GM12878 (cell line): ENCODE data around the gene SYNCRIP. TPM values are rescaled to one million over a fixed set of nuclear protein-coding genes. Genes with fewer than 3 reads are reported as not detected.

ENCODE experiments used
- ATF2 ChIP-seq: IDR thresholded peaks from 2 replicates; pipeline ENCODE4 v1.6.1; 2012; ENCODE audit warnings: low read length, inconsistent platforms
- ATF3 ChIP-seq: IDR thresholded peaks from 2 replicates; pipeline ENCODE4 v1.6.1; 2011; ENCODE audit warnings: low read depth, mild to moderate bottlenecking, low read length, moderate library complexity, borderline replicate concordance; ENCODE audit errors: extremely low read depth
- BCL11A ChIP-seq: IDR thresholded peaks from 2 replicates; pipeline ENCODE4 v1.6.1; 2011; ENCODE audit warnings: low read depth, low read length
- BCL3 ChIP-seq: IDR thresholded peaks from 2 replicates; pipeline ENCODE4 v1.6.1; 2011; ENCODE audit warnings: borderline replicate concordance, low read depth, mild to moderate bottlenecking, moderate library complexity, low read length; ENCODE audit not compliant: insufficient read depth, poor library complexity, severe bottlenecking
- CHD1 ChIP-seq: IDR thresholded peaks from 2 replicates; pipeline ENCODE4 v1.6.1; 2012; ENCODE audit warnings: low read depth, low read length, improper control_type of control experiment
- E2F4 ChIP-seq: IDR thresholded peaks from 2 replicates; pipeline ENCODE4 v1.6.1; 2012; ENCODE audit warnings: low read depth, low read length, improper control_type of control experiment
- E2F8 ChIP-seq: fragments of 450-650 bp; IDR thresholded peaks from 2 replicates; pipeline ENCODE4 v1.6.1; 2018; ENCODE audit warnings: mild to moderate bottlenecking, low read depth, moderate library complexity; ENCODE audit not compliant: partially characterized antibody
- FOXM1 ChIP-seq: IDR thresholded peaks from 2 replicates; pipeline ENCODE4 v1.6.1; 2012; ENCODE audit warnings: low read depth, mild to moderate bottlenecking, inconsistent platforms, low read length, moderate library complexity
- IKZF1 ChIP-seq: fragments of 450-650 bp; conservative IDR thresholded peaks from 2 replicates; pipeline ENCODE4 v1.6.1; 2017; ENCODE audit warnings: antibody characterized with exemption, mild to moderate bottlenecking
- JUNB ChIP-seq: IDR thresholded peaks from 2 replicates; pipeline ENCODE4 v1.6.1; 2016; ENCODE audit warnings: antibody characterized with exemption, mild to moderate bottlenecking
- KAT2A ChIP-seq: conservative IDR thresholded peaks from 2 replicates; pipeline ENCODE4 v1.6.1; 2011; ENCODE audit warnings: low read depth, low read length; ENCODE audit not compliant: control insufficient read depth
- NKRF ChIP-seq: fragments of 450-650 bp; conservative IDR thresholded peaks from 2 replicates; pipeline ENCODE4 v1.6.1; 2017; ENCODE audit warnings: mild to moderate bottlenecking, moderate library complexity
- STAT1 ChIP-seq: fragments of 450-650 bp; conservative IDR thresholded peaks from 2 replicates; pipeline ENCODE4 v1.6.1; 2014; ENCODE audit warnings: antibody characterized with exemption, mild to moderate bottlenecking
- ZNF592 ChIP-seq: fragments of 450-650 bp; IDR thresholded peaks from 2 replicates; pipeline ENCODE4 v1.6.1; 2017; ENCODE audit warnings: mild to moderate bottlenecking, moderate library complexity
- polyA plus RNA-seq, 11 experiments: library from polyadenylated mRNA; depleted of rRNA in 4 of 11; unstranded in 6 of 11; stranded (reverse) in 5 of 11; fragments of >200 nt; fragmentation: Nextera tagmentation in 4 of 11; fragmentation: Illumina TruSeq in 1 of 11; extraction: Ambion mirVana in 4 of 11; extraction: Trizol in 1 of 11; gene quantifications; 1 replicate in 1 of 11; 2 replicates in 10 of 11; pipeline versions ENCODE4 v1.2.1 to v1.2.3, GENCODE V29; 2011 to 2016; ENCODE audit warnings: inconsistent platforms in 2 of 11, missing spikeins in 2 of 11, low read depth in 1 of 11
- total RNA-seq, 4 experiments: library from RNA; depleted of rRNA in 3 of 4; stranded (reverse); fragments of >200 nt in 3 of 4; fragmentation: Illumina TruSeq in 1 of 4; extraction: Trizol in 1 of 4; gene quantifications; 2 replicates each; pipeline versions ENCODE4 v1.2.1 to v1.2.3, GENCODE V29; 2013 to 2021

SYNCRIP gene
- total and polyA plus RNA-seq, 10 of the 15 experiments (the other 5 are each of a cell fraction or from before 2014, with no cell fraction given) = 28.4 to 255 (median 131) TPM

GRCh38 chr6:85642774-85643536 is at the start of gene SYNCRIP (continued):
- TF ChIP-seq NKRF (peak; percentile 75; the same call in 1 of the 2 replicates), ZNF592 (no peak), BCL3 (no peak), JUNB (no peak), E2F4 (0 out of 2 replicates have a peak, but pooled peaks have one; percentile 45), KAT2A (no peak), ATF3 (no peak), CHD1 (peak; percentile 88), IKZF1 (peak; percentile 31; the same call in 1 of the 2 replicates), E2F8 (peak; percentile 83), BCL11A (no peak), STAT1 (0 out of 2 replicates have a peak, but pooled peaks have one; percentile 78), FOXM1 (no peak; the same call in 1 of the 2 replicates), ATF2 (no peak)
